Occipital lobe (tissue), 2 donors: ENCODE measurements around the gene MARK1. TPM values are rescaled to one million over a fixed set of nuclear protein-coding genes. Genes with fewer than 3 reads are reported as not detected.
A peak's percentile ranks its signal among the peaks of the same experiment; 100 is the strongest.

Experiments
- DNase-seq: peaks from one replicate; lab custom pipeline; 2025; lab: John Stamatoyannopoulos, UW
- total RNA-seq: library from RNA; depleted of rRNA; stranded (reverse); fragments of >200 nt; gene quantifications from one replicate; pipeline ENCODE4 v1.2.3, GENCODE V29; 2014

The MARK1 gene
- total RNA-seq: 77.7 TPM

DNA sequence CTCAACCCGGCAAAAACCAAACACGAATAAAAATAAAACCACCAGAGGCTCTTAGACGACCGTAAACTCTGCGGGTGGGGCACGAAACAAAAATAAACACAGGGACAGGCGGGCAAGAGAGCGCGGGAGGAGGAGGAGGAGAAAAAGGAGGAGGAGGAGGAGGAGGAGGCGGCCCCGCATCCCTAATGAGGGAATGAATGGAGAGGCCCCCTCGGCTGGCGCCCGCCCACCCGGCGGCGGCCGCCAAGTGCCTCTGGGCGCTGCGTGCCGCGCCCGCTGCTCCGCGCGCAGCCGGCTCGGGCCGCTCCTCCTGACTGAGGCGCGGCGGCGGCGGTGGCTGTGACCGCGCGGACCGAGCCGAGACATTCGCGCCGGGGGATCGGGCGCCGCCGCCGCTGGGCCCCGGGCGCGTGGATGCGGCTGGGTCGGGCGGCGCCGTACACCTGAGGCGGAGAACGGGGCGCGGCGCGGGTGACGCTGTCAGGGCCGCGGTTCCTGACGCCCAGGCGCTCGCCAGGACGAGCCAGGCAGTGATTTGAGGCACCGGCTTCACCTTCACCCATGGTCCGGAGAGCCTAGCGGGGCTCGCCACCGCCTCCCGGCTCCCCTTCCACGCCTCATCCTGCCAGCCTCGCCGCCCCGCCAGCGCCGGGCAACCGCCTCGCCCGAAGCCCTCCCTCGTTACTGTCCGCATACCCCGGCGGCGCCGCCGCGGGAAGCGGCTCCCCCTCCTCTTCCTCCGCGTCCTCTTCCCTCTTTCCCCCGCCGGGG, at the start of gene MARK1:
MARK1 (plus strand) TSS at position 229 of the 771 bp plus-strand sequence. CDS start 687 bp downstream, outside the sequence.
- DNase-seq: peak; percentile 62

DNA sequence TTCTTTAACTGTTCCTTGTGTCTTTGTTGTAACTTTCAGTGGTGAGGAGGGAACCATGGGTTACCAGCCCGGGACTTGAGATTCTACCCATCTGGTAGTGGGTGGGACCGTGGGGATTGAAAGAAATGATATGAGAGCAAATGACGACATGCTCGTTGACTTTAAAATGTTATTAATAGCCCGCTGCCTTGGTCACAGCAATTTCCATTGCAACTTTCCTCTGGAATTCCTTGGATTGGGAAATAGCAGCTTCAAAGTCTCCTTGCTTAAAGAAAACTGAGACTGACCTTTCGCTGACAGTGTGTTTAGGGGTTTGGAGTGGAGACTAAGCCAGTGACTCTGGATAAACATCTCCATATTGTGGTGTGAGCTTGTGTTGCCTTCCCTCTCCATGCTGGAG, 44.2 kb upstream of the MARK1 start:
- no peak for DNase-seq

DNA sequence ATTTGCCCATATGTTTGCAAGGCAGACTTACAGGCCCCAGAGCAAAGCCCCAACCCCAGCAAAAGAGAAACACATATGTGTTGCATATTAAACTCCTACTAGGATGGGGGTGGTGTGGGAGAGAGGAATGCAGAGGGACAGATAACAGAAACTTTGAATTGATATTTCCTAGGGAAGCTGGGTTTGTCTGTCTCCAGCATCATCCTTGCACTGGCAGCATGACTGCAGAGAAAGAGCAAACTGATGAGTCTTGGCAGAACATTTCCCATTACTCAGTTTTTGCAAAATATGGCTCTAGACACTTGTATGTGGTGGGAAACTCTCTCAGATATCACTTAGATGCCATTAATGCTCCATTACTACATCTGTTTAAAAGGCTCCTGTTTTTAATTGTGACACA, 43.8 kb upstream of the MARK1 start:
- DNase-seq: no peak

DNA sequence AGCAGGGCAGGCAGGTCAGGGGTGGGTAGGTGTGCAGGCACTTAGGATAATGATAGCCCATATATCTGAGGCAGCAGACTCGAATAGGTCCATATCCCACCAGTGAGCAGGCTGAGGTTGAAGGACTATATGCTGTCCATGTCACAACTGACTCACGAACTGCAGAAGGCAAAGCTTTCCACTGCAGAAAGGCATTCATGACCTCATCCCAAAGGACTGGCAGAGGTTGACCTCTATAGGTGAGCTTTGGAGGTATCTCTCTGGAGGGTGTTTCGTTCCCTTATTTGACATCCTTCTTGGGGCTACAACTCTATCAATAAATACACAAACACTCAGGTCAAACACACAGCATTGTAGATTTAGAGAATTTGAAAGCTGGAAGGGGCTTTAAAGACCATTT, 42.8 kb upstream of the MARK1 start:
- no peak for DNase-seq

DNA sequence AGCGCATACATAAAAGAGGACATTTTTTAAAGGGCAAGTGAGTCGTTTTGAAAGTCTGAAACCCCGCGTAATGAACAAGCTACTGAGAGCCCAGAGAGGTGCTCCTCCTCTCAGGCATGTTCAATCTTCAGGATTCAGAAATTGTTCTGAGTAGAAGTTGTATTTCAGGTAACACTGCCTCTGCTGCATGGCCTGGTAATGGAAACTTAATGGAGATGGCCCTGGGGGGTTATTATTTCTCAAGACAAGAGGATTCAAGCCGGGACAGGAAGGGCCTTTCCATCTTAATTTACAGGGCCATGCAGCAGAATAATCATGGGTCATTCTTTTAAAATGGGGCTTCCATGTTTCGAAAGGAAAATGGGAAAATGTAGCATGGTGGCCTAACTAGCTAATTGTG, 42.1 kb upstream of the MARK1 start:
- DNase-seq: no peak

DNA sequence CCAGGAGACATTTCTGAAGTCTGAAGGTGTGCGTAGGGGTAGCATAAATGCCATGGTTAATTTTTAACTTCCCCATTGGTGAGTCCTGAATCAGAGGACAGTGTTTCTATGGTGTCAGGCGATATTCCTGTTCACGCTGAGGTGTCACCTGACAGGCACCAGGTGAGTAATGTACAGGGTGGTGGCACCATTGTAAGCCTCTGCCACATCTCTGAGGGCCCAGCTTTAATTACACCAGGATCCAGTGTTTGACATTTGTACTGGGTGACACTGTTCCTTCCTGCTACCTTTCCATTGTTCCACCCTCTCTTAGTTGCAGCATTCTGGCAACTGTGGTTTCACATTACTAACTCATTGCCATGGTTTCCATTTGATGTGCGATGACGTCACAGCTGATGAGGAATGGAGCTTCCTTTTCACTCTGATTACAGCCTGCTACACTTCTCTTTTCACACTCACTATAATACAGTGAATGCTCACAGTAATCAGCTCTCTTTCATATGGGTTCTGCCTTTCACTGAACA, 40.6 kb upstream of the MARK1 start:
- no peak for DNase-seq

DNA sequence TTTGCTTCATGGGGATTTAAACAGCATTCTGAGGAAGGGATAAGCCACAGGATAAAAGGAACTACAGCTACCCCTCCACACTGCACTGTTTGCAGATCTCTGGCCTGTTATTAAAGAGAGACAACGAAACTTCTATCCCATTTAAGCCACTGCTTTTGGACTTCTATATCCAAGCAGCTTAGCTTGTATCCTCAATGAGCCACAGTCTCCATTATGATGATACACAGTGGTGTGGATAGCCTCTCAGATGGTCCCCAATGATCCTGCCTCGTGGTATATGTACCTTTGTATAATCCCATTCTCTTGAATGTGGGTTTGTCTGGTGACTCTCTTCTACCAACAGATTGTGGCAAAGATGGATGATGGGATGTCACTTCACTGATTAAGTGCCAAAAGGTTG, 36.0 kb upstream of the MARK1 start:
- no peak for DNase-seq

DNA sequence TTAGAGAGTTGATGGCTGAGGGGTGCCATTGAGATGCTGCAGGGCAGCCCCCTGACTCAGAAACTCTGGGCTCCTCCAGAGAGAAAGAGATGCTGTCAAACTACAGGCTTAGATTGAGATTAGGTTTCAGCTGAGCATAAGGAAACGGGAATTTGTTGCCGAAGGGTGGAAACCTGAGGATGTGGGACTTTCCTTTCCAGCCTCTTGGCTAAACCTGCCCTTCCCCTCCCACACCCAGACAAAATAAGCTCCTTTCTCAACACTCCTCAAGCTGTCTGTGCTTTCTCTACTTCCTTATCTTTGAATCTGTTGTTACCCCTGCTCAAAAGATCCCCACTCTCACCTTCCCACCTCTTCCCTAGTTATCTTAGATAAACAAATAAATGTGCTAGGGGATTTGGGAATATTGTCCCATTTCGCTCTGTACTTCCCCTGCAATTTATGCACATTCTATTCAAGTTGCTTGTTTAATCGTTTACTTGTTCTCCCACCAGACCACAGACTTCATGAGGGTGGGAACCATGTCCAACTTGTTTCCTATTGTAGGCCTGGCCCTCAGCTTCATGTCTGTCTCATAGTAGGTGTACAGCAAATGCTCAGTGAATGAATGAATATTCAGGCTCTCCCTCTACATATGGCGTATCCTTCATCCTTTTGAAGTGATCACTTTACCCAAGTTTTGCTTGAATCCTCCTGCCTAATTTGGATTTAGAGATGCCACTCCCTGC, 30.6 kb upstream of the MARK1 start:
- DNase-seq: no peak

DNA sequence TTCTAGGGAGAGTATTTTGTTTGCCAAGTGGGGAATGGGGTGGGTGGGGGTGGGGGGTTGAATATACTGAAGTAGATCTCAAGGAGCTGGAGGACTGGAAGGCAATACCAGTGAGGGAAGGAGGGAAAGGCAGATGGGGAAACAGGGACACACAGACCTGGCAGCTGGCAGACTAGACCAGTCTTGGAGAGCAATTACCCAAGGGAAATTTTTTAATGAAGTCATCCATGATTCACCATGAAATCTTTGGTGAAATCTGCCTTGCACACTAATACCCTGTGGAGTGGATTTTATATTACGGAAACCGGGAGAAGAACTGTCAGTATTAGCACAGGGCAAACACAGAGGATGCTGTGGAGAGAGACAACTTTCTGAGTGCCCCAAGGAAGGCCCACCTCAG, 29.7 kb upstream of the MARK1 start:
- DNase-seq: no peak

DNA sequence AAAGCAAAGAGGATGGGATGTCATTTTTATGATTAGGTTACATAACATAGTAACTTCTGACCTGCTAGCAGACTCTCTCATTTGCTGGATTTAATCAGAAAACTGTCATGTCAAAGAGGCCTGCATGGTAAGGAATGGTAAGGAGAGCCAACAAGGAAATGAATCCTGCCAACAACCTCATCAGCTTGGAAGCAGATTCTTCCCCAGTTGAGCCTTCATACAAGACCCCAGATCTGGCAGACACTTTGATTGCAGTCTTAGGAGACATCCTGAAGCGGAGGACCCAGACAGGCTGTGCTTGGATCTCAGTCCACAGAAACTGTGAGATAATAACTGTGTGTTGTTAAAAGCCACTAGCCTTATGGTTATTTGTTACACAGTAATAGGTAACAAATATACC, 27.6 kb upstream of the MARK1 start:
- no peak for DNase-seq

DNA sequence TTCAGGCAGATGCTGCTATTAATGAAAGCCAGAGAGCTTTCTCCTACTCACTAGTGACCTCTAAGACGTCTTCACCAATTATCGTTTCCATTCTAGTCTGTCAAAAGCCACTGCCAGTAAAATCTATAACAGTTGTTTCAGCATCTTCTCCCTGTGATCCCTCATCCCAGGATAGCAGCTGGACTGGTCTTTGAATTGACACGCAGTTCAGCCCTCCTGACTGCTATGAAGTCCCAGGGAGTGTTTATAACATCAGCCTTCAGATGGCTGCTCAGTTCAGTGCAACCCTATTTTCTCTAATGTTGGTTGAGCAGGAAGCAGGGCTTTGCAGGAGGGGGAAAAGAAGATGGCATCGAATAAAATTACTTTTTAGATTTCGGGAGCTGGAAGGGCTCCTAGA, 23.6 kb upstream of the MARK1 start:
- no peak for DNase-seq

DNA sequence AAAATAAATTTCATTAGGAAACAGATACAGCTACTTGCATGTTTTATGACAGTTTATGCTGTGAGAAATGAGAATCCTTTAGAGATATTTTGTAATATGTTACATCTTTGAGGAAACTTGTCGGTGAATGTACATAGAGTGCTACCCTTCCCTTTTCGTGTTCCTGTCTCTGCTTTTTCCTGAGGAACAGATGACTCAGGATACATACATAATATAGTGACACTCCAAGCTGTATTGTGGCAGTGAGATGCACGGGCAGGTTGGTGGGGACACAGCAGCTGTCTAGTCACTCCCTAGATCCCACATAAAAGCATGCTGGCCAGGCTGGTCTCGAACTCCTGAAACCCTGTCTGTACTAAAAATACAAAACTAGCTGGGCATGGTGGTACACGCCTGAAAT, 20.9 kb upstream of the MARK1 start:
- DNase-seq: no peak

DNA sequence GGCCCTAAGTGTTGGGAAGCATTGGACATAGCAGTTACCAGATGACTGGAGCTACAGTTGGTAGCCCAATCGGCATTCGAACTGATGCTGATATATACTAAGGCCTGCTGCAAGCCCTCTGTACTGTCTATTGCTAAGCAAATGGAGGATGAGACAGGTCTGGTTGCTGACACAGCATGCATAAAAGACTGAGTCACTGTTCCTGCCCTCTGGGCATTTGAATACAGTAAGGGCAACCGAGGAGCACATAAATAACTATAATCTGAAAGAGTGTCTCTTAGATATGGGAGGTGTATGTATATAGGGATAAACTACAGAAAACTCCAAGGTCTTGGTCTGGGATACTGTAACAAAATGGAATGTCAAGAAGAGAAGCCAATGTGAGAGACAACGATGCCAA, 16.8 kb upstream of the MARK1 start:
- DNase-seq: no peak

DNA sequence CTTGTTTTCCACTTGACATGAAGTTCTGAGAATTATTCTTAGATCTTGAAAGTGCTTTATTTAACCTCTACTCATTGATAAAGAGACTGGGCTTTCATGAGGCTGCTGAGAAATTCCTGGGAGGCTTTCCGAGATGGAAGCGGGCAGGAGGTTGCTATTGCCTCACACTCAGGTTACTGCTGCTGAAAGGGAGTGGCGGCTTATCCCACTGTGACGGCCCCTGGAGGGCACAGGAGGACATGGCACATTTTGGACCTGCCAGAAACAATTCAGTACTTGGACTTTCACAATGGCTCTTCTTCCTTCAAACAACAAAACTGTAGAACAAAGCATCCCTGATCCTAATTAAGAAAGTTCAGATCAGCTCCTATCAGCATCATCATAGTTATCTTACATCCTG, 16.2 kb upstream of the MARK1 start:
- no peak for DNase-seq

DNA sequence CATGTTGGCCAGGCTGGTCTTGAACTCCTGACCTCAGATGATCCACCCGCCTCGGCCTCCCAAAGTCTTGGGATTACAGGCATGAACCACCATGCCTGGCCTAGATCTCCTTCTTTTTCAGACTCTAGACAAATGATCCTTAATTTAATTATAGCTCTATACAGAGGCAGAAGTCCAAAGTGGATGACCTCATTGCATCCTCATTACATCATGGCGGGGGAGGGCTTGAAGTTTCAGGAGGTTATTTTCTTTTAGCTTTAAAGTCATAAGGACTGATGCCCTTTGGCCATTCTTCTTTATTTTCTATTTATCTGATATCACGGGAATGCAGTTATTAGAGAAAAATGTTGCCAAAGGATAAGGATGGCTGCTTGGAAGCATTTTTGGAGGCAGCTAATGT, 14.1 kb upstream of the MARK1 start:
- DNase-seq: no peak

DNA sequence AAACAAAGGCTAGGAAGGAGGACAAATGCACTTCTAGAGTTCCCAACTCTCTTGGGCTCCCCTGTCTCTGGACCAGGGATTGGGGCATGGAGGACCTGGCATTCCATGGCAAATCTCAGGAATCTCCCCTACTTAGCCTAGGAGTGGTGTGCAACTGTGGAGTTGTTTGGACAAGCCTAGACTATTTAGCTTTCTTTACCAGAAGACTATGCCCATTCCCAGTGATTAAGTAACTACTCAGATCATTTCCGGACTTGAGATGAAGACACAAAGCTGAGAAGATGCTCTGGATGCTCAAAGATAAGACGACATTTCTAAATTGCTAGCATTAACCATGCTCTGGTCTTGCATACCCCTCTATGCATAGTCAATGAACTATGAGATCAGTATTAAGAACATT, 13.7 kb upstream of the MARK1 start:
- no peak for DNase-seq

DNA sequence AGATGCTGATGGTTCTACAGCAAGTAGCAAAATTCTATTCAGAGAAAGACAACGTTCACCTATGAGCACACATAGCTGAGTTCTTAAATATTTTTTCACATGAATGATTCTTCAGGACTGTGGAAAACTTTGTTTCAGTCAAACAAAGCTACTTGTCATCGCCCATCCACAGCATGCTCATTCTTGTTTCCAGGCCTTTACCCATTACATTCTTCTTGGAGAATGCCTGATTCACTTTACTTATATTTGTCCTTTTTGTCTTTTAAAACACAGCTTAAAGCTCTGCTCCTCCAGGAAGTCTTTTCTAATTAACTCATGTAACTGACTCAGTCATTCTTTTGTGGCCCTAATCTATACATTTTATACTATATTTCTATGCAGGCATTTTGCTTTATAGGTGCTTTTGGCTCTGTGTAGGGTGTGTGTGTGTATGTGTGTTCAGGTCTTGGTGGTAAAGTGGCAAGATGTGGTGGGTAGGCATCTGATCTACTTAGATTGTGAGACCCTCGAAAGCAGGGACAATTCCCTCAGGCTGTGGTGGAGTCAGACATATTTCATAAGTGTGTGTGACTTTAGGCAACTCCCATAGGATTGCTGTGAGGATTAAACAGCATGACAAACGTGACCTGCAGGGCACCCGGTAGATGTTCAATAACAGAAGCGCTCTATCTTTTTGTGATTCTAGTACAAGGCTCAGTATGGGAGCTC, 11.8 kb upstream of the MARK1 start:
- no peak for DNase-seq

DNA sequence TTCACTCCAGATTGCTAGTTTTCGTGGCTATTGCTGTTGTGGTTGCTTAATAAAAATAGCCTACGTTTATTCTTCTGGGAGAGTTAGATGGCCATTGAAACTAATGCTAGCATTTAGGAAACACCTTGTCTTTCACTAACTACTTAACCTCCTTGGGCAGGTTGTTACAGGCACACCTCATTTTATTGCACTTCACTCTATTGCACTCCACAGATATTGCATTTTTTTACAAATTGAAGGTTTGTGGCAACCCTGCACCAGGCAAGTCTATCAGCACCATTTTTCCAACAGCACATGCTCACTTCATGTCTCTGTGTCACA, 11.3 kb upstream of the MARK1 start:
- no peak for DNase-seq

DNA sequence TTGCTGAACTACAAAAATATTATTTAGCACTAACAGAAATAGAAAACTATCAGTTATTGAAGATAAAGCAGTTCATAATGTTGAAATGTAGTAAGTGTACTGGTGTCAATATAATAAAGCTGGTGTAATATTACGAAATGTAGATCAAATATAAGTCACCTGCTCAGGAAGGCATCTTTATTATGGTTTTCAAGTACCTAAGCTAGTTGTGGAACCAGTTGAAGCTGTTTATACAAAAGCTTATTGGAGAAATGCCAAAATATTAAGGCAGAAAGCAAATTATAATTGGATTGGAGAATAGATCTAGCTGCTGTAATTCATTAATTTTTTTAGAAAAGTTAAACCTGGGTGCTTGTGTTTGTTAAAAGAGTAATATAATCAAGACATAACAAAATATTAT, 6.2 kb upstream of the MARK1 start:
- DNase-seq: no peak

DNA sequence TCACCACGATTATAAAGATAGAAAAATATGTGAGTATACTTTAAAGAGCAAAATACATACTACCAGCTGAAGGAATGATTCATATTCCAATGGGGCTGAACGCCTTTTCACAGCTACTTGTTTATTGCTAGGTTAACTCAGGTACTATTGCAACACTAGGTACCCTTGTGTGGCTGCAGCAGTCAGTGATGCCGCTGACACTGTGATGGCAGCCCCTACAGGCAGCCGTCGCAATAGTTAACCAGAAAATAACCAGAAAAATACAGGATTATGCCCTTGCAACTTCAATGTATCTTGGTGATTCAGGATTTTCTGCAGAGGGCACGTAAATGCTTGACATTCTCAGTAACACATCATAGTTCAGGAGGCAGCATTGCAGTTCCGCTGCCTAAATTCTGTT, 1.6 kb upstream of the MARK1 start:
- no peak for DNase-seq

DNA sequence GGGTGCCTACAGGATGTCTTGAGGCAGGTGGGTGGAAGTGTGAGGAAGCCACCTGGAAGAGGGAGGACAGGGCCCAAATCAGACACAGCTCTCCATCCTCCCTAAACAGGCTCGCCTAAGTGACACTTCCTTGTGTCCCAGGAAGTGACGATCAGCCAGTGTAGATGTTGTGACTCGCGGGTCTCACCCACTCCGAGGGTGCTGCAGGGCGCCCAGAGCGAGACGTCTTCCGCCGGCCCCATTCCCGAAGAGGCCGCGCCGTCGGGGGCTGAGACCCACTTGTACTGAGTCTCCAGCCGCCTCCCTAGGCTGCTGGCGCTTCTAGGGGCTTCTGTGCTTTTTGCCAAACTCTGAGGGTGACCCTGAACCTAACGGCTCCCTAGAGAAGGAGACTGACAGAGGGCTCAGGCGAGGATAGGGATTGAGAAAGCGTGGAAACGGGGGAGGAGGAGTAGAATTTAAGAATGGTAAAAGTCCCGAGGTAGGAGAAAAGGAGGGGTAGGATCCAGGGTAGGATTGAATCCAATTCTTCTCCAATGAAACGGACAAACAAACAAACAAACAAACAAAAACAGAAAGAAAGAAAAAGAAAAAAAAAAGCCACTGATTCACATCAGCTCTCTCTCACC, 543 bp upstream of the MARK1 start:
- DNase-seq: peak; percentile 39
